ENCODE data around the gene GADD45A. TPM values are rescaled to one million over a fixed set of nuclear protein-coding genes. Genes with fewer than 3 reads are reported as not detected.

The GADD45A gene
- total RNA-seq, 1 experiment from 2014 or later: 129 TPM

DNA sequence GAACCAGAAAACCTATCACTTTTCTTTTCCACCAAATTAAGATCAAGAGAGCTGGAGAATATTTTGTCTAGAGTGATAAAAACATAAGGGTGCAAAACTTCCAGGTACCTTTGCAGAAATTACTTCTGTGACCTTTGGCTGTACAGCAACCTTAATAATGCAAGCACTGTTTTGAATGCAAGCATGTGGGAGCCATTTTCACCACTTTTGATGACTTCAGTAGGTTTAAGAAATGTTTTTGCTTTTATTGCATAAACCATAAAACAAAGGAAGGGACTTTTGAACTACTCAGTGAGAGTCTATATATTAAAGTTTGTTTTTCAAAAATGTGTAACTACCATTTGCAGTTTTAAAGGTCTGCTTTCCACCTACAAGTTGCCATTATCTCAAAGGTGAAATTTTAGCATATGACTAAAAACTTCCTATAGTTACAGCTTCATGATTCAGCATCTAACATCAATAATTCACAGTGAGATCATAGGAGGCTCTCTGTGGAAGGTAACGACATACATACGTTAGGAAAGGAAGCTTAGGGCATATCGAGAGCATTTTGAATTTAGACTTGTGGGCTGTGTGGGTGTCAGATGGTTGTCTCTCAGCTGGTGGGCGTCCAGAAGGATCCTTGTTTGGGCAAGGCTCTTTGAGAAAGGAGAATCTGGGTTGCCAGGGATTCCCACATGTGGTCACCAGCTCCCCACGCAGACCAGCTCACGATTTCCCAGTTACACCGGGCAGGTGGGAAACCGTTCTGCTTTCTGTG is 1.1 kb upstream of the GADD45A start:
- peak overlapping the region; percentile 87 for H3K4me3 ChIP-seq (ENCODE audit: low read length)
- peak; percentile 78 for DNase-seq
- BruUV-seq (replicated peaks): no TSS peak
- intact Hi-C loops (cut with micrococcal nuclease): loop anchor here (1.0 to 10.0 kb wide), 3 partner anchors 65 to 701 kb away; no protein-coding TSS in a partner anchor
- no peaks in the 10 kb centered on the region for H3K9me2 ChIP-seq (replicated peaks; ENCODE audit: low read length)
- peaks cover 27% of the 10 kb centered on the region for H4K20me1 ChIP-seq (ENCODE audit: low read length)
- peak overlapping the region; percentile 73 for H3K9ac ChIP-seq (ENCODE audit: low read length)
- H3K4me1 ChIP-seq (ENCODE audit: insufficient read depth, low read length): peaks cover 57% of the 10 kb centered on the region
- peaks cover 22% of the 10 kb centered on the region for H3K36me3 ChIP-seq (ENCODE audit: low read depth, low read length)
- no peaks in the 10 kb centered on the region for H3K9me3 ChIP-seq (ENCODE audit: low read length)
- ATAC-seq: no peak
- POLR2A ChIA-PET (ENCODE audit: unreplicated experiment): interaction anchor here (0.5 to 1.8 kb wide), 3 partner anchors 17 to 113 kb away, joined by 4 to 10 read pairs (median 5); no protein-coding TSS in a partner anchor
- H3K4me2 ChIP-seq (ENCODE audit: low read length): peak overlapping the region; percentile 96
- peaks cover 35% of the 10 kb centered on the region for H3K79me2 ChIP-seq (ENCODE audit: low read length)
- H3K27me3 ChIP-seq (ENCODE audit: low read length): no peaks in the 10 kb centered on the region
- H2AFZ ChIP-seq (ENCODE audit: low read length): peak overlapping the region; percentile 69
- H3K27ac ChIP-seq (ENCODE audit: low read length): peak overlapping the region; percentile 92
- CTCF ChIA-PET: interaction anchor here (1.5 to 1.7 kb wide), 2 partner anchors 17 to 76 kb away, joined by 7 to 26 read pairs; no protein-coding TSS in a partner anchor
- TF ChIP-seq, protein P1, sequence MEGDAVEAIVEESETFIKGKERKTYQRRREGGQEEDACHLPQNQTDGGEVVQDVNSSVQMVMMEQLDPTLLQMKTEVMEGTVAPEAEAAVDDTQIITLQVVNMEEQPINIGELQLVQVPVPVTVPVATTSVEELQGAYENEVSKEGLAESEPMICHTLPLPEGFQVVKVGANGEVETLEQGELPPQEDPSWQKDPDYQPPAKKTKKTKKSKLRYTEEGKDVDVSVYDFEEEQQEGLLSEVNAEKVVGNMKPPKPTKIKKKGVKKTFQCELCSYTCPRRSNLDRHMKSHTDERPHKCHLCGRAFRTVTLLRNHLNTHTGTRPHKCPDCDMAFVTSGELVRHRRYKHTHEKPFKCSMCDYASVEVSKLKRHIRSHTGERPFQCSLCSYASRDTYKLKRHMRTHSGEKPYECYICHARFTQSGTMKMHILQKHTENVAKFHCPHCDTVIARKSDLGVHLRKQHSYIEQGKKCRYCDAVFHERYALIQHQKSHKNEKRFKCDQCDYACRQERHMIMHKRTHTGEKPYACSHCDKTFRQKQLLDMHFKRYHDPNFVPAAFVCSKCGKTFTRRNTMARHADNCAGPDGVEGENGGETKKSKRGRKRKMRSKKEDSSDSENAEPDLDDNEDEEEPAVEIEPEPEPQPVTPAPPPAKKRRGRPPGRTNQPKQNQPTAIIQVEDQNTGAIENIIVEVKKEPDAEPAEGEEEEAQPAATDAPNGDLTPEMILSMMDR (conservative IDR thresholded peaks at IDR 0.05; ENCODE audit: low read depth, low read length): no peak
- no peak for TF ChIP-seq EZH2 (IDR thresholded peaks at IDR 0.05; ENCODE audit: low read length, unreplicated experiment)
- no peak for TF ChIP-seq EZH2phosphoT487 (IDR thresholded peaks at IDR 0.05; ENCODE audit: borderline replicate concordance, low read length)
- H3F3A ChIP-seq (ENCODE audit: low read length, unreplicated experiment): peaks cover 24% of the 10 kb centered on the region

DNA sequence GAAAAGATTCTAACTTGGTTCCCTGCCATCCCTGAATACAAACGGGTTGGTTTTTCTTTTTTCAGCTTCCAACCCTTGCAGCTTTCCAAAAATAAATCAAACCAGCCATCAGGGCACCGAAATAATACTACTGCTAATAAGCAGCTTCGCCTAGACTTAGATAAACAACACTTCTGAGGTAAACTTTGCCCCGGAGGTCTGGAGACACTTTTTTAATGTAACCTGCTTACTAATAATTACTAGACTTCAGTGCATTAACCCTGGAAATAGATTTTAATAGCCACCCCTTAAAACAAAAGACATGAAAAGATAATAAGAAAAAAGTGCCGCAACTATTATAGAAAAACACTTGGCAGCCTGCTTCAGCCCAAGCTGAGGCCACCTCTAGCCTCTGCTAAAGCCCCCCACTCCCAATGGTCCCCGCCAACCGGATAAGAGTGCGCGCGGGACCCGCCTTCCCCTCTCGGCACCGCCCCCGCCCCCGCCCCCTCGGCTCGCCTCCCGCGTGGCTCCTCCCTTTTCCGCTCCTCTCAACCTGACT is 405 bp upstream of the GADD45A start:
- Histone ChIP-seq H3K27ac (ENCODE audit: low read length) (peak overlapping the region; percentile 92), H3K4me1 (ENCODE audit: insufficient read depth, low read length) (peaks cover 58% of the 10 kb centered on the region), H3K4me2 (ENCODE audit: low read length) (peak overlapping the region; percentile 96), H3K4me3 (ENCODE audit: low read length) (peak overlapping the region; percentile 87), H3K9me3 (ENCODE audit: low read length) (no peaks in the 10 kb centered on the region), H3K9me2 (replicated peaks; ENCODE audit: low read length) (no peaks in the 10 kb centered on the region), H3F3A (ENCODE audit: low read length, unreplicated experiment) (peaks cover 24% of the 10 kb centered on the region), H3K27me3 (ENCODE audit: low read length) (no peaks in the 10 kb centered on the region), H3K9ac (ENCODE audit: low read length) (peak overlapping the region; percentile 73), H4K20me1 (ENCODE audit: low read length) (peaks cover 31% of the 10 kb centered on the region), H3K79me2 (ENCODE audit: low read length) (peaks cover 35% of the 10 kb centered on the region), H3K36me3 (ENCODE audit: low read depth, low read length) (peaks cover 28% of the 10 kb centered on the region), H2AFZ (ENCODE audit: low read length) (peak overlapping the region; percentile 69)
- ChIA-PET POLR2A (ENCODE audit: unreplicated experiment) (interaction anchor here (0.5 to 1.8 kb wide), 21 partner anchors 16 to 812 kb away, joined by 3 to 34 read pairs (median 6); partner anchors contain the start of gene DEPDC1), CTCF (interaction anchor here (0.6 to 1.7 kb wide), 5 partner anchors 16 to 169 kb away, joined by 3 to 26 read pairs (median 7); no protein-coding TSS in a partner anchor)
- TF ChIP-seq EZH2phosphoT487 (IDR thresholded peaks at IDR 0.05; ENCODE audit: borderline replicate concordance, low read length): no peak
- TF ChIP-seq EZH2 (IDR thresholded peaks at IDR 0.05; ENCODE audit: low read length, unreplicated experiment): no peak
- TF ChIP-seq, protein P1 (conservative IDR thresholded peaks at IDR 0.05; ENCODE audit: low read depth, low read length): no peak
- TSS peak; percentile 37 for BruUV-seq (replicated peaks)
- DNase-seq: no peak
- no peak for ATAC-seq
- intact Hi-C loops (cut with micrococcal nuclease): loop anchor here (1.0 to 10.0 kb wide), 4 partner anchors 66 to 700 kb away; no protein-coding TSS in a partner anchor

Data from PC-3 (cell line).